PFSK-1 (cell line): Measurements from ENCODE around the gene BARHL2.

Experiments
- FOXP2 ChIP-seq: optimal IDR thresholded peaks from 2 replicates; pipeline ENCODE3; 2011; ENCODE audit warnings: borderline replicate concordance, control low read depth, inconsistent platforms; ENCODE audit not compliant: insufficient read depth; ENCODE audit errors: extremely low read length, extremely low read depth
- POLR2AphosphoS5 ChIP-seq: IDR thresholded peaks from 2 replicates; pipeline ENCODE4 v1.6.1; 2012; ENCODE audit warnings: low read depth, mild to moderate bottlenecking, control low read depth, low read length, moderate library complexity
- REST ChIP-seq, 2 experiments: IDR thresholded peaks; 2 replicates each; pipeline versions ENCODE4 v1.6.1 to v1.8.0; 2011 to 2012; ENCODE audit warnings: low read depth in 2 of 2, low read length in 2 of 2, control low read depth in 1 of 2, inconsistent platforms in 1 of 2, mild to moderate bottlenecking in 1 of 2, moderate library complexity in 1 of 2; ENCODE audit not compliant: insufficient read depth in 1 of 2
- SIN3A ChIP-seq: IDR thresholded peaks from 2 replicates; pipeline ENCODE4 v1.6.1; 2012; ENCODE audit warnings: mild to moderate bottlenecking, low read length, moderate library complexity, borderline replicate concordance; ENCODE audit not compliant: insufficient read depth
- TAF1 ChIP-seq: IDR thresholded peaks from 2 replicates; pipeline ENCODE4 v1.6.1; 2012; ENCODE audit warnings: low read length, control low read depth, borderline replicate concordance; ENCODE audit not compliant: insufficient read depth

BARHL2 gene

GRCh38 chr1:90725657-90726424, 8.7 kb upstream of the BARHL2 start:
- TF ChIP-seq SIN3A (no peak), TAF1 (no peak), REST (IDR thresholded peaks at IDR 0.05; ENCODE audit: insufficient read depth in 1 of 2, low read depth in 2 of 2, low read length in 2 of 2) (no peak), POLR2AphosphoS5 (no peak), FOXP2 (no peak)

- no peak for TF ChIP-seq FOXP2
- TF ChIP-seq SIN3A = no peak
- TF ChIP-seq POLR2AphosphoS5 = no peak
- TF ChIP-seq REST (IDR thresholded peaks at IDR 0.05; ENCODE audit: insufficient read depth in 1 of 2, low read depth in 2 of 2, low read length in 2 of 2) = no peak
- TF ChIP-seq TAF1 = no peak
These were observed 8.0 kb upstream of the BARHL2 start for GRCh38 chr1:90724926-90725656.

- TF ChIP-seq FOXP2 = no peak
- TF ChIP-seq TAF1 = no peak
- no peak for TF ChIP-seq REST (IDR thresholded peaks at IDR 0.05; ENCODE audit: insufficient read depth in 1 of 2, low read depth in 2 of 2, low read length in 2 of 2)
These were observed 7.3 kb upstream of the BARHL2 start for GRCh38 chr1:90724361-90724760.

DNA sequence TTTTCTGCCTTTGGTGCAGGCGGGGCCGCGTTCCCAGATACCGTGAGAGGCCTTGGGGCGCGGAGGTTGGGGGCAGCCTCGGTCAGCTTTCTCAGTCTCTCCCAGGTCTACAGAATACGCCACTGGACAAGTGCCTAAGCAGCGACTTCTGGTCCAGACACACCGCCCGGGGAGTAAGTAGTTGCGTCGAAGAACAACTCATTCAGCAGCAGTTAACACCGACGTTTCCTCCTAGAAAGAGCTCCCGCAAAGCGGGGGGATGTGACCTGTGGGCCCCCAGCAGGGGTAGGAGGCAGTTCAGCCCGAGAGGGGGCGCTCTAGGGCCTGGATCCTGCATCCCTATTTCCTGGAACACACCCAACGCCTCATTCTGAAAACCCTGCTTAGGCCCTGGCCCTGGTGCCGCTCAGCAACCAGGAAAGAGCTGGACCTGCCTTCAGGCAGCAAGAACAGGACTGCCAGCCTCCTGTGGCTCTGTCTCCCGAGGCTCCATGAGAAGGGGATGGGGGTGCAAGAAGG, 6.5 kb upstream of the BARHL2 start:
- TF ChIP-seq FOXP2 = no peak

DNA sequence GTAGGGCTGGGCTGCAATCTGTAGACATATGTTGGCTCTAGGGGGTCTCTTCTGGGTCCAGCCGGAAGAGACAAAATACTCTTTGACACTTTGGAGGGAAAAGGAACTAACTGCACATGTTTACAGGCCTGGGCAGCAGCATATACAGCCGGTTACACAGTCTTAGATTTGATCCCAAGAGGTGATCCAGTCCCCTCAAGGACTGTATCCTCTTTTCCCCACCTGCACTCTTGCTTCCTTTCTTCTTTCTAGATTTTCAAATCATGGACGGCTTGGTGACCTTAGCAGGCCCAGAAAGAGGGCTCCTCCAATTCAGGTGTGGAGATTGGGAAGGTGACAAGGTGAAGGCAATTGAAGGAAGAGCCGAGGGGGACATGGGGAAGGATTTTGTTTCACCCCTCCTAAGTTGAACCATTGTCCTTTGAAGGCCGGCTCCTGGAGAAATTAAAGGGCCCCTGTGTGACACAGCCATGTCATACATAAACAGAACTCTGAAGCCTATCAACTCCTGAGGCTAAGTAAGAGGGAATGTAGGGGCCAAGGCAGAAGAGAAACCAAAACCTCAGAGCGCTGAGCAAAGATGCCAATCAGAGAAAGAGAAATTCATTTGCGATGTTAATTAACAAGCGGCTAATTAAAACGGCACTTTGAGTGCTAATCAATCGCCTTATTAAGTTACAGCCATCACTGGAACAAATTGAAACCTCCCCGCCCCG, 5.9 kb upstream of the BARHL2 start:
- no peak for TF ChIP-seq TAF1
- no peak for TF ChIP-seq POLR2AphosphoS5
- no peak for TF ChIP-seq SIN3A
- no peak for TF ChIP-seq REST (IDR thresholded peaks at IDR 0.05; ENCODE audit: insufficient read depth in 1 of 2, low read depth in 2 of 2, low read length in 2 of 2)
- TF ChIP-seq FOXP2 = no peak
